HCT116 (cell line): ENCODE results near the gene FOXK1.

Experiments used
- CTCF ChIP-seq, 3 experiments: fragments of 200-600 bp in 1 of 3; sonication (generic) in 1 of 3; IDR thresholded peaks in 2 of 3; conservative IDR thresholded peaks in 1 of 3; 2 replicates each; pipeline ENCODE4 v1.5.1; 2012 to 2017; ENCODE audit warnings: low read depth in 2 of 3, low read length in 2 of 3, antibody characterized with exemption in 1 of 3, borderline replicate concordance in 1 of 3, control low read depth in 1 of 3, mild to moderate bottlenecking in 1 of 3, mixed read lengths in 1 of 3, mixed run types in 1 of 3, moderate library complexity in 1 of 3; ENCODE audit not compliant: insufficient read depth in 1 of 3
- EZH2 ChIP-seq: fragments of 200-600 bp; sonication (generic); IDR thresholded peaks from 2 replicates; pipeline ENCODE4 v1.6.1; 2017; ENCODE audit warnings: antibody characterized with exemption, mixed run types
- EZH2phosphoT487 ChIP-seq: fragments of 200-600 bp; IDR thresholded peaks from 2 replicates; pipeline ENCODE4 v1.6.1; 2018; ENCODE audit warnings: antibody characterized with exemption, borderline replicate concordance
- POLR2A ChIP-seq: IDR thresholded peaks from 2 replicates; pipeline ENCODE4 v1.7.0; 2011; ENCODE audit warnings: borderline replicate concordance; ENCODE audit not compliant: insufficient read depth, insufficient read length; ENCODE audit errors: extremely low read depth
- POLR2AphosphoS5 ChIP-seq: IDR thresholded peaks from 2 replicates; pipeline ENCODE4 v1.6.1; 2011; ENCODE audit warnings: mild to moderate bottlenecking, low read depth, low read length, moderate library complexity
- RAD21 ChIP-seq: IDR thresholded peaks from 2 replicates; pipeline ENCODE4 v1.6.1; 2012; ENCODE audit warnings: low read depth, mild to moderate bottlenecking
- YY1 ChIP-seq: IDR thresholded peaks from 2 replicates; pipeline ENCODE4 v1.6.1; 2011; ENCODE audit warnings: low read length, low read depth, moderate library complexity, mild to moderate bottlenecking; ENCODE audit not compliant: insufficient replicate concordance; ENCODE audit errors: extremely low read depth
- ZNF274 ChIP-seq: fragments of 200-500 bp; sonication (Bioruptor generic); IDR thresholded peaks from 2 replicates; pipeline ENCODE4 v1.6.1; 2014; ENCODE audit warnings: mild to moderate bottlenecking, low read depth, low read length, inconsistent platforms
- TF ChIP-seq, protein P1 (sequence below): IDR thresholded peaks from 2 replicates; pipeline ENCODE4 v1.6.1; 2012; ENCODE audit warnings: low read depth
- TF ChIP-seq, protein P2 (sequence below): IDR thresholded peaks from 2 replicates; pipeline ENCODE4 v1.6.1; 2012

- TF ChIP-seq POLR2A (no peak), CTCF (IDR thresholded peaks at IDR 0.05 in 2 of 3, conservative IDR thresholded peaks at IDR 0.05 in 1 of 3; ENCODE audit: borderline replicate concordance in 1 of 3, insufficient read depth in 1 of 3, low read depth in 2 of 3, low read length in 2 of 3) (no peak), ZNF274 (no peak), EZH2 (no peak), EZH2phosphoT487 (no peak), YY1 (no peak), RAD21 (no peak), POLR2AphosphoS5 (no peak)
- TF ChIP-seq, protein P1, sequence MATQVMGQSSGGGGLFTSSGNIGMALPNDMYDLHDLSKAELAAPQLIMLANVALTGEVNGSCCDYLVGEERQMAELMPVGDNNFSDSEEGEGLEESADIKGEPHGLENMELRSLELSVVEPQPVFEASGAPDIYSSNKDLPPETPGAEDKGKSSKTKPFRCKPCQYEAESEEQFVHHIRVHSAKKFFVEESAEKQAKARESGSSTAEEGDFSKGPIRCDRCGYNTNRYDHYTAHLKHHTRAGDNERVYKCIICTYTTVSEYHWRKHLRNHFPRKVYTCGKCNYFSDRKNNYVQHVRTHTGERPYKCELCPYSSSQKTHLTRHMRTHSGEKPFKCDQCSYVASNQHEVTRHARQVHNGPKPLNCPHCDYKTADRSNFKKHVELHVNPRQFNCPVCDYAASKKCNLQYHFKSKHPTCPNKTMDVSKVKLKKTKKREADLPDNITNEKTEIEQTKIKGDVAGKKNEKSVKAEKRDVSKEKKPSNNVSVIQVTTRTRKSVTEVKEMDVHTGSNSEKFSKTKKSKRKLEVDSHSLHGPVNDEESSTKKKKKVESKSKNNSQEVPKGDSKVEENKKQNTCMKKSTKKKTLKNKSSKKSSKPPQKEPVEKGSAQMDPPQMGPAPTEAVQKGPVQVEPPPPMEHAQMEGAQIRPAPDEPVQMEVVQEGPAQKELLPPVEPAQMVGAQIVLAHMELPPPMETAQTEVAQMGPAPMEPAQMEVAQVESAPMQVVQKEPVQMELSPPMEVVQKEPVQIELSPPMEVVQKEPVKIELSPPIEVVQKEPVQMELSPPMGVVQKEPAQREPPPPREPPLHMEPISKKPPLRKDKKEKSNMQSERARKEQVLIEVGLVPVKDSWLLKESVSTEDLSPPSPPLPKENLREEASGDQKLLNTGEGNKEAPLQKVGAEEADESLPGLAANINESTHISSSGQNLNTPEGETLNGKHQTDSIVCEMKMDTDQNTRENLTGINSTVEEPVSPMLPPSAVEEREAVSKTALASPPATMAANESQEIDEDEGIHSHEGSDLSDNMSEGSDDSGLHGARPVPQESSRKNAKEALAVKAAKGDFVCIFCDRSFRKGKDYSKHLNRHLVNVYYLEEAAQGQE: no peak
- TF ChIP-seq, protein P2, sequence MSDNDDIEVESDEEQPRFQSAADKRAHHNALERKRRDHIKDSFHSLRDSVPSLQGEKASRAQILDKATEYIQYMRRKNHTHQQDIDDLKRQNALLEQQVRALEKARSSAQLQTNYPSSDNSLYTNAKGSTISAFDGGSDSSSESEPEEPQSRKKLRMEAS: no peak
These were observed 69.4 kb downstream of the FOXK1 start for GRCh38 chr7:4751398-4751947.
